HG02798 (cell line): ENCODE results near the gene MYOG.

Experiments used
- ATAC-seq: cut with Tn5 transposase; IDR thresholded peaks from one replicate; pipeline ENCODE4 v1.9.1; 2021; ENCODE audit warnings: mild to moderate bottlenecking; ENCODE audit not compliant: unreplicated experiment, poor library complexity

The MYOG gene

DNA sequence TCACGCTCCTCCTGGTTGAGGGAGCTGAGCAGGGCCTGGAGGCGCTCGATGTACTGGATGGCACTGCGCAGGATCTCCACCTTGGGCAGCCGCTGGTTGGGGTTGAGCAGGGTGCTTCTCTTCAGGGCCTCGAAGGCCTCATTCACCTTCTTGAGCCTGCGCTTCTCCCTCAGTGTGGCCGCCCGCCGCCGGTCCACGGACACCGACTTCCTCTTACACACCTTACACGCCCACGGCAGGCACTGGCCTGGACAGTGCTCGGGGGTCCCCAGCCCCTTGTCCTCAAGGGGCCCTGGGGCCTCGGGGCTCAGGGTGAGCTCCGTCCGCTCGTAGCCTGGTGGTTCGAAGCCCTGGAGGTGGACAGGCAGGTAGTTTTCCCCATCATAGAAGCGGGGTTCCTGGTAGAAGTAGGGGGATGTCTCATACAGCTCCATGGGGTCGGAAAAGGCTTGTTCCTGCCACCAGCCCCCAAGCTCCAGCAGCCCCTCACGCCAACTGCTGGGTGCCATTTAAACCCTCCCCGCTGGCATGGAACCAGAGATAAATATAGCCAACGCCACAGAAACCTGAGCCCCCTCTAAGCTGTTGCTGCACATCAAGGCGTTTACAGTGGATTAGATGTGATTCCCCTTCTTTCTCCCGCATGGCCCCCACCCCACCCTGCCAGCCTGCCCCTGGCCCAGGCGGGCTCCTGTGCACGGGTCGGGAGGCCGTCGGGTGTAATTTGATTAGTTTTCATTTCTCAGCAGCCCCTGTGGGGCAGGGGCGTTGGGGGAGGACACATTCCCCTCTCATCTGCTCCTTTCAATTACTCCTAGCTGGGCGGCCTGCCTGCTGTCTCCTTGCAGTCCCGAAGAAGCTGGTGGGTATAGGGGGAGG, at the start of gene MYOG:
TSS of gene MYOG (minus strand) at position 485 of the 879 bp plus-strand sequence. CDS start at position 434, 51 bp downstream.
- ATAC-seq: no peak

DNA sequence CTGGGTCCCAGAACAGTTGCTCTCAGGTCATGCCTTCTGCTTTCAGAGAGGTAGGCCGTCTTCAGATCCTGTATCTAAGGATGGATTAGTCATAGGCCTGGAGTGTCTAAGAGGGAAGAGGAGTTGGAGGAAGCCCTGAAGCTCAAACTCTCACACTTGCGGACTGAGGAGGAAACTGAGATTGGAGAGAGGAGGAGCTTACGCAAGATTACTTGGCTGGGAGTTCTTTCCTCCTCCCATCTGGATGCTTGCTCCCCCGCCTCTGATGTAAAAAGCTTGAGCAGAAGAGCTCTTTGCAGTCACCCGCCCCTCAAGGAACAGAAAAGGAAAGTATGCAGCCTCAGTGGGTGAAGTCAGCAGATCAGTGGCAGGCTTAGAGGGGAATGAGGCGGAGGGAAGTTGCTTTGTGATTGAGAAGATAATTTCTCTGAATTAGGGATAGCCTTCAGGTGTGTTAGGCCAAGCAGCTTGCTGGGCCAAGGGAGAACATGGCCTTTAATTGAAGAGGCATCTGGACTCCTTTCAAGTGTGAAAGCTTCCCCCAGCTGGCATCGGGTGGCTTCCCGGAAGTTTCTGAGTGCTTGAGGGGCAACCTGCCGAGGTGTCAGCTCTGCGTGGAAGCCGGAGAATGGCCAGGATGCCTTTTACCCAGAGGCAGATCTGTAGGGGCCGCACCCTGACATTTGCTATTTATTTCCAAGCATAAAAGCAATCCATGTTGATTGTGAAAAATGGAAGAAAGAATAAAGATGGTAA, 48.3 kb upstream of the MYOG start:
- no peak for ATAC-seq

DNA sequence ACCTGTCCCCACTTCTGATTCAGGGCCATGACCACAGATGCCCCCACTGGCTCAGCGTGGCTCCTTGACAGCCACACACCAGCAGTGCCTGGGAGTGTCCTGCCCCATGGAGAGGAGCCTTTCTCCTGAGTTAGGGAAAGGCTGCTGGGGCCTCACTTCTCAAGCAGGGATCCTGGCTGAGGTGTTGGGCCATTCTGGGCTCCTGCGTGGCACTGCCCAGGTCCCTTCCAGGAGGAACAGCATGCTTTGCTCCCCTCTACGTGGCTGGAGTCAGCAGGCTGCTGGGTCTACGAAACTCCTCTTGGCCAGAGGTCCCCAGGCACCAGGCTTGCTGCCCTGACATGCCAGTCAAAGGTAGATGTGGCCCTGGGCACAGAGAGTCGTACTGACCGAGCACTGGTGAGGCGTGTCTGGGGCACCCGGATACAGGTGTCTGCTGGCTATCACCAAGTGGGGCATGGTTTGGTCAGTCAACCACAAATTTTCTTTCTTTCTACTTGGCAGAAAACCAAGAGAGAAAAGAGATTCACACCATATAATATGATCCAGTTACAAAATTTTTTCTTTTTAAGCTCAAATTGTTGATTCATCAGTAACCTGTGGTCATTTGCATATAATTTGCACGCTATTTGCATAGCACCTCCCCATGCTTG, 45.9 kb upstream of the MYOG start:
- ATAC-seq: no peak

DNA sequence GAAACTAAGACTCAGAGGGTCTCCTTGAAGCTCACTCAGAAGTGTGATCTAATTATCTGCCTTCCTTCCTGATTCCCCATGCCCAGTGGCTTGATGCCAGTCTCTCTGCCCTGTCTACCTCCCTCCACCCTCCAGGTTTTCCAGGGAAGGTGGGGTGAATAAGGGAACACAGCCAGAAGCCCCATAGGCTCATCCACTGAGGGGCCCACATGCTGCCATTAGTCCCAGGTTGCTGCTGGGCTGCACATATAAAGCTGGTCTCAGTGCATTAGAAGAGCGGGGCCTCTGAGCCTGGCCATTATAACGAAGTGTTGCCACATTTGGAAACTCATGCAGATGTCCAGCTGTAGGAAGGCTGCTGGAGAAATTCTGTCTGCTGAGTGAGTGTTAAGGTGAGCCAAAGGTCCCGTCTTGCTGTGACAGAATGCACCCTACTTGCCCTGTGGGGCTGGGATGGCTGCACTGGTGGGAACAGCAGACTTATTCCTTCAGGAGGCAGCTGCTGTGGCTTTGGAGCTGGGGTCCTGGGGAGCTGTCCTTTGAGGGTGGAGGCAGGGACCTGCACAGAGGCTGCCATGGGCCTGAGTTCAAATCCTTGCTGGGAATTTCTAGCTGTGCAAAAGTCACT, 44.7 kb upstream of the MYOG start:
- ATAC-seq: no peak

DNA sequence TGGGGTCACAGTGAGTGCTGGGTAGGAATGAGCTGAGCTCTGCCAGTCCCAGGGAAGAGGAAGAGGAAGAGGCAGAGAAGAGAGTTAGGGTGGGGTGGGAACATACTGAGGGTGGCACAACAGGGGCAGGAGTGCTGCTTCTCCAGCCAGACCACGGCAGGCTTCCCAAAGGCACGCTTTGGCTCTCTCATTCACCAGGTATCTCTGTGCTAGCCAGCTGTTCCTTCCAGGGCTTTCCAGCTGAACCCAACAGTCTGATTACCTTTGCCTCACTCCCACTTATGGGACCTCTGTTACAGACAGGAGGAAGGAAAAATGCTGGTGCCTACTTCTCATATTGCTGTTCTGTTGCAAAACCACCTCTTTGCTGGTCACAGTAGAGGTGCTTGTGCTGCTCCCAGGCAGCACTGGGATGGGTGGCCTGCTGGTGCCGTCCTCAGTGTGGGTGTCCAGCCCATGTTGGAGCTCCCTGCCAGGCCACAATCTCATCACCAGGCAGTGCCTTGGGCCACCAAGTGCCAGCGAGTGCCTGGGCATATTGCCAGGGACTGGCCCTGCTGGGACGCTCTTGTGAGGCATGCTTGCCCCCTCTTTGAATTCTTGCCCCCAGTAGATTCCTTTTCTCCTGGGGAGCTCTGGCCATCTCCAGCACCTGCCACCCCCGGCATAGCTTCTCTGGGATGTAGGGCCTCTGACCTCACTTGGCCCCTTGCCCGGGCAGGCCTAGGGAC, 43.9 kb upstream of the MYOG start:
- ATAC-seq: no peak

DNA sequence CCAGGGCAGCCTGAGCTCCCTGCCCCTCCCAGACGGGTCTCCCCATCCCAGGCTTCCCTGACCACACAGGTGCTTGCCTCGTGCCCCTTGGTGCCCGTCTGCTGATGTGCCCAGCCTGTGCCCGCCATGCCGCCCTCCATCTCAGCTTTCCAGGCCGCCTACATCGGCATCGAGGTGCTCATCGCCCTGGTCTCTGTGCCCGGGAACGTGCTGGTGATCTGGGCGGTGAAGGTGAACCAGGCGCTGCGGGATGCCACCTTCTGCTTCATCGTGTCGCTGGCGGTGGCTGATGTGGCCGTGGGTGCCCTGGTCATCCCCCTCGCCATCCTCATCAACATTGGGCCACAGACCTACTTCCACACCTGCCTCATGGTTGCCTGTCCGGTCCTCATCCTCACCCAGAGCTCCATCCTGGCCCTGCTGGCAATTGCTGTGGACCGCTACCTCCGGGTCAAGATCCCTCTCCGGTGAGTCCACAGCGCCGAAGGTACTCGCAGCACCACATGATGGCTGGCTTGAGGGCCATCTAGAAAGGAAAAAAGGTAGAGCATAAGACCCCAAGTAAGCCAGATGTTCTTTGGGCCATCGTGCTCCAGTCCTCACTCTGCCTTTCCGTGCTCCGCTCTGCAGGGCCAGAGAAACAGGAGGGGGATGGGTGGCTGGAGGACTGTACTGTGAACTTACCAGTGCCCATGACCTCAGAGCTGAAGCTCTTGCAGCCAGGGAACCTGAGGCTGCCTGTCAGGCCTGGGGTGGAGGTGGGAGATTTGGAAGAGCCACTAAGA, 43.1 kb upstream of the MYOG start:
- no peak for ATAC-seq

DNA sequence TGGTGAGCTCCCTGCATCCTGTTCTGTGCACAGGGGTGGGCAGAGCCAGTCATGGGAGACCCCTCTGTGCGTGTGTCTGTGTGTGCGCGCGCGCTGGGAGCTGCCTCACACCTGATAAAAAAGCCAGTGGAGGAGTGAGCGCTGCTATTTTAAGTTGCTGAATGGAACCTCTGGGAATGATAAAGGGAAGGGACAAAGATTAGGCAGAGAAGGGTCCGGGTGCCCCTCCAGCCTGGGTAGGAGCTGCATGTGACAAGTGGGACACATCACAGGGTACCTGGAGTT, 42.6 kb upstream of the MYOG start:
- no peak for ATAC-seq

DNA sequence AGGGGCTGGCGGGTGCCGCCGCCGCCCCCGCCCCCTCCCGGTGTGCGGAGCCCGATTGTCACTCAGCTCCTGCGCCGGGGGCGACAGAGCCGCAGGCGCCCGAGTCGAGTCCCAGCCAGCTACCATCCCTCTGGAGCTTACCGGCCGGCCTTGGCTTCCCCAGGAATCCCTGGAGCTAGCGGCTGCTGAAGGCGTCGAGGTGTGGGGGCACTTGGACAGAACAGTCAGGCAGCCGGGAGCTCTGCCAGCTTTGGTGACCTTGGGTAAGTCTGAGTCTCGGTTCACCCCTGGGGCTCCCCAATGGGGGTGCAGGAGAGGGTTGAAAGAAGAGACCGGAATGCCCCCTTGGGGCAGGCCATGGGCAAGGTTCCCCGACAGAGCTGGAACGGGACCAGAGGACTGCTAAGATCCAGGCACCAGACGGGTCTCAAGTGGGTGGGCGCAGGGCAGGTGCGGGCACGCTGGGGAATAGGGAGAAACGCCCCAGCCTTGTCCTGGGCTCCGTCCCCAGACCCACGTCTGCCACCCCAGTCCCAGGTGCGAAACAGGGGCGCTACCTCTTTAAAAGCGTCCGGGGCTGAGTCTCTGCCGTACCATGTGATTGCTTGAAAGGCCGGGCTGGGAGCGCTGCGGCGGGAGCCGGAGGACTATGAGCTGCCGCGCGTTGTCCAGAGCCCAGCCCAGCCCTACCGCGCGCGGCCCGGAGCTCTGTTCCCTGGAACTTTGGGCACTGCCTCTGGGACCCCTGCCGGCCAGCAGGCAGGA, 42.0 kb upstream of the MYOG start, which contains the start of gene ADORA1:
TSS of gene ADORA1 (plus strand) at position 61 of the 765 bp plus-strand sequence. CDS start 1,116 bp downstream, outside the sequence.
- ATAC-seq: no peak

DNA sequence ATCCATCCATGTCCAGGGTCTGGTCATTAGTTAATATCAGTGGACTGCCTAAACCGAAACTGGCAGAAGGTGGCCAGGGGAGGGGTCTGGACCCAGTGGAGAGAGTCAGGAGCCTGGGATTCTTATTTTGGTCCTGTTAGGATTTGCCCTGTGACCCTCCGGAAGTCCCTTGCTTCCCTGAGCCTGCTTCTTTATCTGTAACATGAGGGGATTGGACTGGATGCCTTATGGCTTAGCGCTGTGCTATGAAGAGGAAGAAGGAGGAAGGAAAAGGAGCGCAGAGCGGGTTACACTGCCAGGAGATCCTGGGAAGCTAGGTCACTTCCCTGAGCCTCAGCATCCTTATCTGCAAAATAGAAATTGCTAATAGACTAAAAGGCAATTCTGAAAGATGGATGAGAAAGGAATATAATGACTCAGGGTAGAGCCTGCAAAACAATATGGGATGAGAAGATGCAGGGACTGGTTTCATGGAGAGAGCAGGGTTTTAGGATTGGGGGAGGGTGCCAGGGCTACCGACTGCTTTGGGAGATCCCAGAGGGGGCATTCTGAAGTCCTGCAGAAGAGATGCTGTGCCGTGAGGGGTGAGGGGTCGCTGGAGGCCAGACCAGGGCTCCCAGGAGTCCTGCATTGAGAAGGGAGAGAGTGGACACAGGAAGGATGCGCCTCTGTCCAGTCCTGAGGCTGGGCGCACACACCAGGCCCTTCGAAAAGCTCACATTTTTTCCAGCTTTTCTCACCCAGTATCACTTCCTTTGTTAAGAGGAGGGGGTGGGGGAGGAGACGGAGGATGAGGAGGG, 41.3 kb upstream of the MYOG start:
- ATAC-seq: no peak

DNA sequence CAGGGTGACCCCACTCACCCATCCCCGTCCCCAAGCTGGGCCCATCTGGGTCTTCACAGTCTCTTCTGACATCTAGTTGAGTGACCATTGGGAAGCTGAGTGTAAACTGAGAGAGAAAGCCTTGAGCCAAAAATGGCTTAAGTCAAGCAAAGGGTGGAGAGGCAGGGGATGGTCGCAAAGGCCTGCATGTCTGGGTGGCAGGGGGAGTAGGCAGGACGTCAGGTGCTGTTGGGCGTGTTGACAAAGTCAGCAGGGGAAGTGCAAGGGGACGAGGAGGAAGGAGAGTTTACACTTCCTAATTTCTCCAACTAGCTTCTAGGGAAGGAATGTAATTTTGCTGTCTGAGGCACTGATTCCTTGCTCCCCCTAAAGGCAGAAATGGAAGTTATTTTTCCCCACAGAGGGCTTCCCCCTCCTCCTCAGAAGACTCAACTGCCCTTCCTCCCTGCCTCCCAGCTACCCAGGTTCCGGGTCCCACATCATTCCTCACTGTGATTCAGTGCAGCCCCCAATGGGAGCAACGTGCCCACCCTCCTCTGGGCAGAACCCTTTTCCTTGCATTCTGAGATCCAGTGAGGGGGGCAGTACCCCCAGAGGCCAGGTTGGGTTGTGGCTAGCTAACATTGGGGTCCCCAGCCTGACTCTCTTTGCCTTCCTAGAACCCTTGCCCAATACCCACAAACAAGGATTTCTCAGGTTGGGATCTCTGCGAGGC, 40.5 kb upstream of the MYOG start:
- no peak for ATAC-seq

DNA sequence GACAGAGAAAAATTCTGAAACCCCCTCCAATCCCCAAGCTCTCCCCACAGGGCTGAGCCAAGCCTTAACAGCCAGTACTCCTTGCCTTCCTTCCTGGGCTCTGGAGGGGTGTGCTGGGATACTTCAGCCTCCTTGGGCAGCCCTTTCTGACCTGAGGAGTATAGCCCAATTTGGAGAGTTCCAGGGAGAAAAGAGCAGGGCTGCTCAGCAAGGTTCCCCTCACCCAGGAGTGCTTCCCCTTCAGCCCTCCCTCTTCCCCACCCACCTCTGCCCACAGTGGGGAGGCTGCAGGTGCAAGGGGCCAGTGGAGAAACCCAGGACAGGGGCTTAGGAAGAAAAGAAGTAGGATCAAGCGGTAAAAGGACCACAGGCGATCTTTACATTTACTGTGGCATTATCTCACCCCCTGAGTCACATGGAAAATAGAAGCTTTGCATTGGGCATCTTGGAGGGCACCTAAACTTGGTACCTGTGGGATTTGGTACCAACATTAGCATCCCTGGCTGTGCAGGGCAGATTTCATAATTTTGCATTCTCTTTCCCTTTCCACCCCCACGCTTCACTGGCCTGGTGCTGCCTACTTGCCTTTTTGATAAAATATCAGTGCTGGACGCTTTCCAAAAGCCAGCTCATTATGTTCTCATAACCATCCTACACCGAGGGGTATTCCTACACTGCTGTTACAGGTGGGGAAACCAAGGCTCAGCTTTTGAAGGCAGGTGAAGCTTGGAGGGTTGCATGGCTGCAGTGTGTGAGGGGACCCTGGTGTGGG, 38.9 kb upstream of the MYOG start:
- ATAC-seq: no peak

DNA sequence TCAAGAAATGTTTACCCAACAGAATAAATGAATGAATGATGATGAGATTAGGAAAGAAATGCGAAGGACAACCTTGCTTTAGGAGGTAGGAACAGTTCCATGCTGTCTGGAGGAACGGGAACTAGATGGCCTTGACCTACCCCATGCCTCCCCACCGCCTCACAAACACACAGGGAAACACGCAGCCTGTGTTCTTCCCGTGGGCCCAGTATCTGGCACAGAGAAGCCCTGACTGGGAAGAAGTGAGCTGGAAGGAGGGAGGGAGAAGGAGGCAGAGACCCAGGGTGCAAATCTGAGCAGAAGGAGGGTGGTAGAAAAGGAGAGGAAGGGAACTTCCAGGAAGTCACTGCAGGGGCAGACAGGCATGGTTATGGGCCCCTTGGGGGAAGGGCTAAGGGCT, 38.2 kb upstream of the MYOG start:
- no peak for ATAC-seq

DNA sequence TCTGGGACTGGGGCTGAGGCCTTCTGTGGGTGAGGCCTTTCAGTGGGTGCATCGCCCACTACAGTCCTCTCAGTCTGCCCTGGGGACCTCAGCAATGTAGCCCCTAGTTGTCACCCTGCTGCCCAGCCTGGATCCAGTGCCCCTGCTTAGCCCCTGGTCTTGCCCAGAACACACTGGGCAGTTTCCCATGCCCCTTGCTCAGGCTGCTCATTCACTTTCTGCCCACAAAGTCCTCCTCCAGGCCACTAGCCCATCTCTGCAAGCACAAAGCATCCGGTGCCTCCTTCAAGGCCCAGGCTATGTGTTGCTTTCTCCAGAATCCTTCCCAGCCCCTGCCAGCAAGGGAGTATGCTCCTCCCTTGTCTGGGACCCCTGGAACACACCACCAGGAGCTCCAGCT, 36.3 kb upstream of the MYOG start:
- ATAC-seq: no peak

DNA sequence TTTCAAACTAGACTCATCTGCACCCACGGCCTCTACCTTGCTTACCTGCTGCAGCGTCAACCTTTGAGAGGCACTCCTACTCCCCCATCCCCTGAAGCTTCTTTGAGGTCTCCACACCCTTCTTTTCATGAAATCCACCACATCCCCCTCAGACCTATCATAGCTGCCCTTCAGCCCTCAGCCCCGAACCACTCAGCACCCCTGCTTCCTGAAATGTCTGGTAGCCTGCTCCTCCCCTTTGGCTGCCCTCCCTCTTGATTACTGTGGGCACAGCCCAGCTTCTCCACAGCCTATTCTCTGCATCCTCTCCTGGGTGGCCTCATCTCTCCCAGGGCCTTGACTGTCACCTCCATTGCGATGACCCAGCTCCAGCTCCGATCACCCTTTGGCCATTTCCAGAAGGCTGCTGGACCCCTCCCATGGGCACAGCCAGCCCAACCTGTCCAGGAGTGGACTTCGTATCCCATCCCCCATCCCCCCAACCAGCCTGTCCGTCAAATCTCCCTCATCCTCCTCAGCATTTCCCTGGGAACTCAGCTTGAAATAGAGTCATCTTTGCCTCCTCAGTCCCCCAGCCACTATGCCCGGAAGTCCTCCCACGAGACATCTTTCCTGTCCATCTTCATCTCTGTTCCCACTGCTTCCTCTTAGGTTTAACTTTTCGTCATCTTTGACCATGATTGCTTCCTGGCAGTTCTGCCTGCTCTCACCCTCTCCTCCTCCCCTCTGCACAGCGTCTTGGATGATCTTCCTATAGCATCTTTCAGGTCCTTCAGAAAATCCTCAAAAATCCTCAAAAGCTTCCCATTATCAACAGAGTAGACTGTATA, 35.6 kb upstream of the MYOG start:
- ATAC-seq: no peak

DNA sequence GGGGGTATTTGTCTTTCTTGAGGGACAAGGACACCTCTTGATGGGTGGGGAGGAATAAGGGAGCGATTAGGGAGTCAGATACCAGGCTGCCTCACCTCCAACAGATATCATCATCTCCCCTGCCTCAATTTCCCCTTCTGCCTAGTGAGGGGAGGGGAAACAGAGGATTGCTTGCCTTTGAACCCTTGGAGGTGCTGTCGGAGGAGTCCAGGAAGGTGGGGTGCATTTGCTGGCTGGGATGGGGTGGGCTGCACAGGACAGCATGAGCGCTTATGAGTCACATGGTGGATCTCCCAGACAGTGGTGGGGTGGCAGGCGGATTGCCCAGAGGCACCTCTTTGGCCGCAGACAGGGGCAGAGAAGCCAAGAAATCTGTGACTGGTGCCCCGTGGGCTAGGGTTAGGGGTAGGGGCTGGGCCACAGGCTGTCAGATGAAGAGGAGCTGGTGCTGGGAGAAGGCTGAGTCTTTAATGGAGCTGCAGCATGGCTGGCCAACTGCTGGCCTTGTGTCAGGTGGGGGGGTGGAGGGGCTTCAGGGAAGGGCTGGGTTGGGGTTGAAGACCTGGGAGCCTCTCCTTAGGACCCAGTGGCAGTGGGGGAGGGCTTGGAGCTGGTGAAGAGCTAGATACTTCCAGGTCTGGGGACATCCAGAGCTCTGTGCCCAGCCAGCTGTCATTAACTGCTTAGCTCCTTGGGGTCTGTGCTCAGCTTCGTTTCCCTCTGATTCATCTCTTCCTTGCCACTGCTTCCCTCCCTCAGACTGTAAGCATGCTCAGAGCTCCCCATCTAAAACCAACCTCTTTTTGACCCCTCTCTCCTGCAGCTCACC, 34.7 kb upstream of the MYOG start:
- ATAC-seq: no peak
